Loucy (cell line): Measurements from ENCODE around the gene HDGFL1.

Experiments
- H2AFZ ChIP-seq: fragments of 200-600 bp; sonication (generic); 2 replicates; pipeline ENCODE4 v1.6.0; 2016; ENCODE audit warnings: antibody characterized with exemption, mild to moderate bottlenecking, low read length, moderate library complexity
- H3F3A ChIP-seq: fragments of 200-600 bp; 2 replicates; pipeline ENCODE4 v1.6.0; 2016; ENCODE audit warnings: antibody characterized with exemption, low read depth, mild to moderate bottlenecking
- H3K27me3 ChIP-seq: fragments of 200-600 bp; sonication (generic); 2 replicates; pipeline ENCODE4 v1.6.1; 2014; ENCODE audit warnings: low read length, mild to moderate bottlenecking; ENCODE audit not compliant: insufficient read depth, poor library complexity, severe bottlenecking
- H3K36me3 ChIP-seq: fragments of 200-600 bp; sonication (generic); 2 replicates; pipeline ENCODE4 v1.6.1; 2016; ENCODE audit warnings: low read length; ENCODE audit not compliant: insufficient read depth
- H3K4me1 ChIP-seq: fragments of 200-600 bp; sonication (generic); 2 replicates; pipeline ENCODE4 v1.5.1; 2014; ENCODE audit warnings: low read length, mild to moderate bottlenecking; ENCODE audit not compliant: insufficient read depth, poor library complexity, severe bottlenecking
- H3K4me2 ChIP-seq: fragments of 200-600 bp; sonication (generic); 2 replicates; pipeline ENCODE4 v1.6.0; 2014; ENCODE audit warnings: antibody characterized with exemption, low read length, low read depth, mild to moderate bottlenecking; ENCODE audit not compliant: poor library complexity, severe bottlenecking
- H3K4me3 ChIP-seq: fragments of 200-600 bp; sonication (generic); 2 replicates; pipeline ENCODE4 v1.5.1; 2014; ENCODE audit warnings: low read length, mild to moderate bottlenecking, mixed read lengths; ENCODE audit not compliant: poor library complexity, severe bottlenecking
- H3K79me2 ChIP-seq: fragments of 200-600 bp; sonication (generic); 2 replicates; pipeline ENCODE4 v1.6.1; 2014; ENCODE audit warnings: low read length; ENCODE audit not compliant: insufficient read depth
- H3K9ac ChIP-seq: fragments of 200-600 bp; sonication (generic); 2 replicates; pipeline ENCODE4 v1.6.0; 2014; ENCODE audit warnings: mild to moderate bottlenecking, low read depth, low read length, moderate library complexity; ENCODE audit not compliant: poor library complexity, severe bottlenecking
- H3K9me2 ChIP-seq: fragments of 200-600 bp; sonication (generic); replicated peaks from 2 replicates; pipeline ENCODE4 v1.6.1; 2016; ENCODE audit warnings: low read depth, low read length, mixed read lengths
- H3K9me3 ChIP-seq: fragments of 200-600 bp; sonication (generic); 2 replicates; pipeline ENCODE4 v1.6.1; 2014; ENCODE audit warnings: mild to moderate bottlenecking, antibody characterized with exemption, low read length, low read depth; ENCODE audit not compliant: insufficient read depth
- H4K20me1 ChIP-seq: fragments of 200-600 bp; sonication (generic); 2 replicates; pipeline ENCODE4 v1.6.0; 2014; ENCODE audit warnings: antibody characterized with exemption, low read length, mild to moderate bottlenecking; ENCODE audit not compliant: insufficient read depth, poor library complexity, severe bottlenecking
- EZH2phosphoT487 ChIP-seq: fragments of 200-600 bp; IDR thresholded peaks from 2 replicates; pipeline ENCODE4 v1.6.1; 2018; ENCODE audit warnings: antibody characterized with exemption, mild to moderate bottlenecking, moderate library complexity, borderline replicate concordance
- TF ChIP-seq, protein P1 (sequence below): fragments of 200-600 bp; sonication (generic); conservative IDR thresholded peaks from 2 replicates; pipeline ENCODE4 v1.5.1; 2014; ENCODE audit warnings: mild to moderate bottlenecking, antibody characterized with exemption, low read length

Gene HDGFL1

DNA sequence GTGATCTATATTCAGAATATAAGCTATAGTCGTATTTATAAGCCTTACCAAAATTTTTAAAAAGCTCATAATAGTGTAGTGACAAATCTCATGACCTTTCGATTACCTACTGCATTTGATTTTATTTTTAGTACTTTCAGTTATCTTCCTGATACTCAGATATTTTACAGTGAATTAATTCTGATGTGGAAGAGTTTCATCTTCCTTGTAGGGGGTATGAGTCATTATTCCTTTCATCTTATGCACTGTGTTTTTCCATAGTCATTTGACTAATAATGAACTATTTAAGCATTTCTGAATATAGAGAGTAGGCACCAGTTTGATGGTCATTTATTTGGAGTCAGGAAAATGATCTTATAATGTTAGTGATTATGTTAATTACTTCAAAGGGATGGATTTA is 36.4 kb downstream of the HDGFL1 start:
- no peaks in the 10 kb centered on the region for H3F3A ChIP-seq
- H4K20me1 ChIP-seq: no peaks in the 10 kb centered on the region
- H3K4me3 ChIP-seq: no peak overlapping the region
- H2AFZ ChIP-seq: no peak overlapping the region
- no peaks in the 10 kb centered on the region for H3K36me3 ChIP-seq
- no peaks in the 10 kb centered on the region for H3K9me2 ChIP-seq
- no peak overlapping the region for H3K4me2 ChIP-seq
- no peaks in the 10 kb centered on the region for H3K79me2 ChIP-seq
- H3K9ac ChIP-seq: no peak overlapping the region
- H3K27me3 ChIP-seq: no peaks in the 10 kb centered on the region
- peaks cover 7% of the 10 kb centered on the region; the same call in 1 of the 2 replicates for H3K9me3 ChIP-seq
- peaks cover 9% of the 10 kb centered on the region for H3K4me1 ChIP-seq
- no peak for TF ChIP-seq EZH2phosphoT487
- TF ChIP-seq, protein P1, sequence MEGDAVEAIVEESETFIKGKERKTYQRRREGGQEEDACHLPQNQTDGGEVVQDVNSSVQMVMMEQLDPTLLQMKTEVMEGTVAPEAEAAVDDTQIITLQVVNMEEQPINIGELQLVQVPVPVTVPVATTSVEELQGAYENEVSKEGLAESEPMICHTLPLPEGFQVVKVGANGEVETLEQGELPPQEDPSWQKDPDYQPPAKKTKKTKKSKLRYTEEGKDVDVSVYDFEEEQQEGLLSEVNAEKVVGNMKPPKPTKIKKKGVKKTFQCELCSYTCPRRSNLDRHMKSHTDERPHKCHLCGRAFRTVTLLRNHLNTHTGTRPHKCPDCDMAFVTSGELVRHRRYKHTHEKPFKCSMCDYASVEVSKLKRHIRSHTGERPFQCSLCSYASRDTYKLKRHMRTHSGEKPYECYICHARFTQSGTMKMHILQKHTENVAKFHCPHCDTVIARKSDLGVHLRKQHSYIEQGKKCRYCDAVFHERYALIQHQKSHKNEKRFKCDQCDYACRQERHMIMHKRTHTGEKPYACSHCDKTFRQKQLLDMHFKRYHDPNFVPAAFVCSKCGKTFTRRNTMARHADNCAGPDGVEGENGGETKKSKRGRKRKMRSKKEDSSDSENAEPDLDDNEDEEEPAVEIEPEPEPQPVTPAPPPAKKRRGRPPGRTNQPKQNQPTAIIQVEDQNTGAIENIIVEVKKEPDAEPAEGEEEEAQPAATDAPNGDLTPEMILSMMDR: no peak

DNA sequence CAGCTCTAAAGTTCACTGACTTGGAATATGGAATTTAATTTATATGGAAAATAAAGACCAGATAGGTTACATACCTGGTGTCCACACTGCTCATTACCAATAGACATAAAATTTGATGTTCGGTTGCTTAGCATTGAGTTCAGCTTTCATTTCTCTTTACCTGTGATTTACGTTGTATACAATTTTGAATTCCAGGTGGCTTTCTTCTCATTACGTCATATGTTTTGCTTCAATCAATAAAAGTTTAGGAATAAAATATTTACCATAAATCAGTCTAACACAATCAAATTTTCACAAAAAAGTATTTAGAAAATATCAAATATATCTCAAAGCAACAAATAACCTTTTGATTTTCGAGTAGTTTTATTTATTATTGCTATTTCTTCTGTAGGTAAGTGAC is 40.8 kb downstream of the HDGFL1 start:
- Histone ChIP-seq H3K79me2 (no peaks in the 10 kb centered on the region), H3K36me3 (no peaks in the 10 kb centered on the region), H3K27me3 (no peaks in the 10 kb centered on the region), H2AFZ (no peak overlapping the region), H3K4me3 (no peak overlapping the region), H3K9me2 (no peaks in the 10 kb centered on the region), H3F3A (no peaks in the 10 kb centered on the region), H3K9me3 (no peaks in the 10 kb centered on the region), H3K4me2 (no peak overlapping the region), H3K9ac (no peak overlapping the region), H3K4me1 (no peaks in the 10 kb centered on the region), H4K20me1 (no peaks in the 10 kb centered on the region)
- TF ChIP-seq EZH2phosphoT487: no peak
- TF ChIP-seq, protein P1: no peak

DNA sequence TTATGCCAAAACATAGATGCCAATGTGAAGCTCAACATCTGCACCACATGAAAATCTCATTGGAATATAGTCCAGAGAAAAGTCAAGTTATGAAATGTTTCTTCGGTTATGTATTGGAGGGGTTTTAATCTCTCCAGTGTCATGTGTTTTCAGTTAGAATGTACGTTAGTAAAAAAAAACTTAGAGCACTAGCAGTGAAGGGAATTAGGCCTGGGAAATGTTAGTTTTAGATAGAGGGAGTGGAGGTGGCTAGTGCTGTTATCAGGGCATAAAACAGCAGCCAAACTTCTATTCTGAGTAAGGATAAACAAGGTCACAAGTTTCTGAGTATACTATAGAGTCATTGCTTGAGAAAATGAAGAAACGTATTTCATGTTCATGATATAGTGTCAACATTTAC is 42.9 kb downstream of the HDGFL1 start:
- H3K4me2 ChIP-seq: no peak overlapping the region
- no peak overlapping the region for H3K4me3 ChIP-seq
- H3K36me3 ChIP-seq: no peaks in the 10 kb centered on the region
- TF ChIP-seq, protein P1: no peak
- no peak for TF ChIP-seq EZH2phosphoT487
- H3K79me2 ChIP-seq: no peaks in the 10 kb centered on the region
- H3K9ac ChIP-seq: no peak overlapping the region
- 0 out of 2 replicates have a peak, but pooled peaks cover 6% of the 10 kb centered on the region for H3K9me3 ChIP-seq
- H4K20me1 ChIP-seq: no peaks in the 10 kb centered on the region
- H3K4me1 ChIP-seq: no peaks in the 10 kb centered on the region
- H3F3A ChIP-seq: no peaks in the 10 kb centered on the region
- no peak overlapping the region for H2AFZ ChIP-seq
- no peaks in the 10 kb centered on the region for H3K9me2 ChIP-seq
- H3K27me3 ChIP-seq: no peaks in the 10 kb centered on the region
